AG10803 (cell line): ENCODE data around the gene TMCO4.

ENCODE experiments used
- DNase-seq: peaks from one replicate; pipeline ENCODE4 v3.0.0; 2010; ENCODE audit warnings: low read depth
- H3K4me3 ChIP-seq: 2 replicates; pipeline ENCODE4 v1.5.1; 2011; ENCODE audit warnings: mild to moderate bottlenecking, low read length, control low read depth
- TF ChIP-seq, protein P1 (sequence below): conservative IDR thresholded peaks from 2 replicates; pipeline ENCODE4 v1.5.1; 2011; ENCODE audit warnings: mild to moderate bottlenecking, low read length, control low read depth, inconsistent platforms

TMCO4 gene

DNA sequence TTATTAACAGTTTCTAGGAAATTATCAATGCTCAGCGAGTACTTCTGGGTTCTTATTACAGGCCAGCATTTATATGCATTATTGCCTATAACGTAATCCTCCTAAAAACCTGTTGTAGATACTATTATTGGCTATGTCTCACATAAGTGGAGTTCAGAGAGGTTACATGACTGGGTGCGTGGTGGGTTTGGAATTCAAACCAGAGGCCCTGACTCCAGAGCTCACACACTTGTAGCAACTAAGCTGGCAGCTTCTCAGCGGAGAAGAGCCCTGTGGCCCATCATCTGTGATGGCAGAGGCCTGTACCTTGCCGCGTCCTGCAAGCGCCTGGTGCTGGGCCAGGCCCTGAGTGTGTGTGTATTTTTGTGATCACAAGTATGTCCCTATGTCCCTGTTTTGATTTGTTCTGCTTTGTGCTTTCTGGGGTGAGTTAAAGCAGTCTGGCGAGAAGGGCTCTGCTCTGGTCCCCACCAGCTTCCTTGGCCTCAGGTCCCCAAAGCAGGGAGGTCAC lies 68.3 kb downstream of the TMCO4 start:
- no peak for DNase-seq
- TF ChIP-seq, protein P1, sequence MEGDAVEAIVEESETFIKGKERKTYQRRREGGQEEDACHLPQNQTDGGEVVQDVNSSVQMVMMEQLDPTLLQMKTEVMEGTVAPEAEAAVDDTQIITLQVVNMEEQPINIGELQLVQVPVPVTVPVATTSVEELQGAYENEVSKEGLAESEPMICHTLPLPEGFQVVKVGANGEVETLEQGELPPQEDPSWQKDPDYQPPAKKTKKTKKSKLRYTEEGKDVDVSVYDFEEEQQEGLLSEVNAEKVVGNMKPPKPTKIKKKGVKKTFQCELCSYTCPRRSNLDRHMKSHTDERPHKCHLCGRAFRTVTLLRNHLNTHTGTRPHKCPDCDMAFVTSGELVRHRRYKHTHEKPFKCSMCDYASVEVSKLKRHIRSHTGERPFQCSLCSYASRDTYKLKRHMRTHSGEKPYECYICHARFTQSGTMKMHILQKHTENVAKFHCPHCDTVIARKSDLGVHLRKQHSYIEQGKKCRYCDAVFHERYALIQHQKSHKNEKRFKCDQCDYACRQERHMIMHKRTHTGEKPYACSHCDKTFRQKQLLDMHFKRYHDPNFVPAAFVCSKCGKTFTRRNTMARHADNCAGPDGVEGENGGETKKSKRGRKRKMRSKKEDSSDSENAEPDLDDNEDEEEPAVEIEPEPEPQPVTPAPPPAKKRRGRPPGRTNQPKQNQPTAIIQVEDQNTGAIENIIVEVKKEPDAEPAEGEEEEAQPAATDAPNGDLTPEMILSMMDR = no peak
- H3K4me3 ChIP-seq = no peak overlapping the region

DNA sequence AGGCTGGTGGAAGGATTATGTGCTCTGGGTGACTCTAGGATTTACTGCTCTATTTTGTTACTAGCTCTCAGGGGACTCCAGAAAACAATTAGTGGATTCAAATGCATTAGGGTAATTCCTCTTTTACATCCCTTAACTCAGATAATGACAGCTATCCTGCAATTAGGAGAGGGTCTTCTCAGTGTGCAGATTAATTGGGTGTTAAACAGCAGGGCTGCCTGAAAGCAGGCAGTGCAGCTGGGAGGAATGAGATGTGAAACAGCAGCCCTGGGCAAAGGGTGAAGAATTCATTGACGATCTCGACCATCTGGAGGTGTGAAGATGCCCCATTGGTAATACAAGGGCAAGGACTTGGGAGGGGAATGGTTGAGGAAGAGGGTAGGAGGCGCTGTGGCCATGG lies 68.9 kb downstream of the TMCO4 start:
- TF ChIP-seq, protein P1 = no peak
- no peak for DNase-seq
- no peak overlapping the region for H3K4me3 ChIP-seq

DNA sequence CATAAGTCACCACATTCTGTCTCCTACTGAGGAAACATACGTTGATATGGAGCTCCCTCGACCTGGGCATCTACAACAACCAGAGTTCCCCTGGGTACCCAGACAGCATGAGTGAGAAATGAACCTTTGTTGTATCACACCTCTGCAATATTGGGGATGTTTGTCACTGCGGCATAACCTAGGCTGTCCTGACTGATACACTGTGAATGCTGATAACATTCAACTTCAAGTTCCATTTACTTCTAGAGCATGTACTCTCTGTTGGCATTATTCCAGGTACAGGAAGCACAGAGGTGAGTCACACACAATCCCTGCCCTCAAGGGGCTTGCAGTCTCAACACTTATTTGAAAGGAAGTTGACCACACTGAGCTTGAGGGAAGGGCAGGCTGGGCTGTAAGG lies 69.5 kb downstream of the TMCO4 start:
- TF ChIP-seq, protein P1 = no peak
- H3K4me3 ChIP-seq = no peak overlapping the region
- DNase-seq = no peak

DNA sequence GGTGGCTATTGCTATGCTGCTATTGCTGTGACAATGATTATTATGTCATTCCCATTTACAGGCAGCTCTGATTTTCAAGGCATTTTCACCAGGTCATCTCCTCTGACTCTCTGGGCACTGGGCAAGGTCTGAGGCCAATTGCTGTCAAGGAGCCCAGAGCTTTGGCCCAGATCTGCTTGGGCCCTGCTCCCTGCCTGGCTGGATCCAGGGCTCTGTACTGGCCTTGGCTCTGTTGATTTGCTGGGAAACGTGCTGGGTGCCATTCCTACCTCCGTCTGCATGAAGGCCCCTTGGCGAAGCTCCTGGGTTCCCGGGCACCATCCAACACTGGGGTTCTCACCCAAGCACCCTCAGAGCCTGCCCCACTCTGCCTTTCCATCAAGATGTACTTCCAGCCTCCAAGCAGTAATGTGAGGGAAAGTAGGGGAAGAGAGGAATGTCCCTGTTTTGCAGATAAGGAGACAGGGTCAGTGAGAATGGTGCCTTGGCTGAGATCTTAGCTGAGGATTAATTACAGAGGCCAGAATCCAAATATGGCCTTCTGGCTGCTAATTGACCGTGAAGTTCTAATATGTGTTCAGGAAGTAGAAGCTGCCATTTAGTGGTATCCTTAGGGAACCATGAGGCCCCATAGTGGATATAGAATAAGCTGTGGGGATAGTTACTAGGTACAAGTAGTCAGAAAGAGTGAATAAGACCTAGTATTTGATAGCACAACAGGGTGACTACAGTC lies 71.1 kb downstream of the TMCO4 start:
- no peak for DNase-seq
- H3K4me3 ChIP-seq = no peak overlapping the region
- TF ChIP-seq, protein P1 = no peak

DNA sequence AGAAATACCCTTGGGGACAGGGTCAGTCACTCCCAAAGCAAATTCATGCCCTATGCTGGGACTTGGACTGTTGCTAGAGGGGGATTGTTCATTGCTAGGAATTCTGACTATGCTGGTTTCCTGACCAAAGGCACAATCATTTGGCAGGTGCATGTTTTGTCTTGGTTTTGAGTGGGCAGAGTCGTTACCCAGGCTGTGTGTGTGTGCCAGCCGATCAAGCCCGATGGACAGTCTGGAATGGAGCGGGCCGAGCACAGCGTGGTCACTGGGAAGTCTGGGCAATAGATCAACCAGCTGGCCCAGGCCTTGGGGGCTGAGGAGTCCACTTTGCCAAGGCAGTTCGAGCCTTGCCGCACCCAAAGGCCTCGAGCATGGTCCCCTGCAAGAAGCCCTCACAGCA lies 74.1 kb downstream of the TMCO4 start:
- H3K4me3 ChIP-seq = no peak overlapping the region
- TF ChIP-seq, protein P1 = no peak
- no peak for DNase-seq

DNA sequence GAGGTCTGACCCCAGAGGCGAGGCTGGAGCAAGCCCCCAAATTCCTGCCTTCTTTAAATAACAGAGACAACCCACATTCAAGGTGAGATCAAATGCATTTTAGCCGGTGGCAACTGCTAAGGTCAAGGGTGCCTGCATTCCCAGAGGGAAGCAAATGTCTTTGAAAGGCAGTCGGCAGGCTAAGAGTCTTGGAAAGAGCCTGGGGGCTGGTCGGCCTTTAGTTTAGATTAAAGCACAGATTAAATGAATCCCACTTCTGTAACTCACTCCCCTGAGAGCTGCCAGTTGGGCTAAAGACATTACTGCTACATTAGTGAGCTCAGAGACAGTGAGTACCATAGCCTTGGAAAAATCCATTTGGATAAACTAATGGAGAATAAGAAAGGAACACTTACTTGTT lies 75.8 kb downstream of the TMCO4 start:
- TF ChIP-seq, protein P1 = no peak
- no peak overlapping the region for H3K4me3 ChIP-seq
- DNase-seq = no peak

DNA sequence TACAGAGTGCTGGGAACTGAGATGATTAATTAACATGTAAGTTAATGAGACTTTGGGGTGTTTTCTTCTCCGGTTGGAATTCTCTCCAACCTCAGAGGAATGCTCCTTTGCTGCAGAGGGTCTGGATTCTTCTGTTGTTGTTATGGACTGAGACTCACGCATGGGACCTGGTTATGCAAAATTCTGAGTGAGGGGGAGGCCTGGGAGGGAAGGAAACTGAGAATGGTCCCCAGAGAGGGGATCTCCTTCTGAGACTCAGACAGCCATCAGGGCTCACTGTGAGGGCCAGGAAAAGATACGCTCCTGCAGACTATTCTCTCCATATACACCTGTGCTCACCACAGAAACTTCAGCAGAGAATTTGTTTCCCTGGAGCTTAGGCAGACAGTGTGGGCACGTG lies 78.7 kb downstream of the TMCO4 start:
- no peak overlapping the region for H3K4me3 ChIP-seq
- TF ChIP-seq, protein P1 = no peak
- no peak for DNase-seq
